GM21737 (cell line): Measurements from ENCODE around the gene HIVEP3.
A peak's percentile ranks its signal among the peaks of the same experiment; 100 is the strongest.

Experiments
- ATAC-seq: cut with Tn5 transposase; IDR thresholded peaks from one replicate; pipeline ENCODE4 v1.9.1; 2021; ENCODE audit warnings: mild to moderate bottlenecking, moderate library complexity; ENCODE audit not compliant: unreplicated experiment

HIVEP3 gene

GRCh38 chr1:41894808-41895483, 23.8 kb downstream of the HIVEP3 start:
- ATAC-seq, result no peak

GRCh38 chr1:41894101-41894807, 24.5 kb downstream of the HIVEP3 start:
- ATAC-seq, result no peak

- no peak for ATAC-seq
These were observed 26.4 kb downstream of the HIVEP3 start for GRCh38 chr1:41892301-41892781.

GRCh38 chr1:41891199-41891896, 27.4 kb downstream of the HIVEP3 start:
- peak; percentile 85 for ATAC-seq

GRCh38 chr1:41890825-41891198, 27.9 kb downstream of the HIVEP3 start:
- ATAC-seq, result no peak

GRCh38 chr1:41889506-41890414, 29.0 kb downstream of the HIVEP3 start:
- no peak for ATAC-seq

- no peak for ATAC-seq
These were observed 30.0 kb downstream of the HIVEP3 start for GRCh38 chr1:41888756-41889155.

GRCh38 chr1:41887365-41887764, 31.4 kb downstream of the HIVEP3 start:
- no peak for ATAC-seq

GRCh38 chr1:41884256-41885230, 34.2 kb downstream of the HIVEP3 start:
- ATAC-seq, result no peak

GRCh38 chr1:41883507-41883906, 35.2 kb downstream of the HIVEP3 start:
- ATAC-seq, result no peak

GRCh38 chr1:41882486-41882885, 36.2 kb downstream of the HIVEP3 start:
- no peak for ATAC-seq

GRCh38 chr1:41882068-41882477, 36.6 kb downstream of the HIVEP3 start:
- ATAC-seq, result no peak

GRCh38 chr1:41880950-41881885, 37.5 kb downstream of the HIVEP3 start:
- ATAC-seq, result no peak

- ATAC-seq, result no peak
These were observed 38.5 kb downstream of the HIVEP3 start for GRCh38 chr1:41880261-41880660.

- no peak for ATAC-seq
These were observed 39.1 kb downstream of the HIVEP3 start for GRCh38 chr1:41879617-41880016.

- ATAC-seq, result no peak
These were observed 39.8 kb downstream of the HIVEP3 start for GRCh38 chr1:41878911-41879310.

- ATAC-seq, result no peak
These were observed 40.2 kb downstream of the HIVEP3 start for GRCh38 chr1:41878495-41878894.

GRCh38 chr1:41876576-41877445, 41.9 kb downstream of the HIVEP3 start:
- ATAC-seq, result no peak
